Retina (tissue), 1 donor: Measurements from ENCODE around the gene RNF135.
A peak's percentile ranks its signal among the peaks of the same experiment; 100 is the strongest.
"Not testable (repeated sequence)": the region's sequence is repeated elsewhere in the genome, so short reads cannot be mapped to it uniquely, and the experiment has no call there.

Experiments
- DNase-seq: peaks from one replicate; pipeline ENCODE4 v3.0.0-alpha.2; 2016

Gene RNF135

GRCh38 chr17:31004160-31004559 lies 33.3 kb downstream of the RNF135 start:
- DNase-seq = no peak

- DNase-seq = no peak
Observed at GRCh38 chr17:31007695-31008373, 37.0 kb downstream of the RNF135 start.

GRCh38 chr17:31008374-31009041 lies 37.7 kb downstream of the RNF135 start:
- peak; percentile 87 for DNase-seq

GRCh38 chr17:31009042-31009702 lies 38.3 kb downstream of the RNF135 start:
- not testable (repeated sequence) for DNase-seq

- DNase-seq = not testable (repeated sequence)
Observed at GRCh38 chr17:31010014-31010413, 39.2 kb downstream of the RNF135 start.

- no peak for DNase-seq
Observed at GRCh38 chr17:31013844-31014243, 43.0 kb downstream of the RNF135 start.

- no peak for DNase-seq
Observed at GRCh38 chr17:31015639-31016038, 44.8 kb downstream of the RNF135 start.

- no peak for DNase-seq
Observed at GRCh38 chr17:31019004-31019403, 48.2 kb downstream of the RNF135 start.

- DNase-seq = not testable (repeated sequence)
Observed at GRCh38 chr17:31023171-31023570, 52.3 kb downstream of the RNF135 start.

- DNase-seq = no peak
Observed at GRCh38 chr17:31031841-31032240, 61.0 kb downstream of the RNF135 start.

- DNase-seq = not testable (repeated sequence)
Observed at GRCh38 chr17:31035611-31036010, 64.8 kb downstream of the RNF135 start.

- not testable (repeated sequence) for DNase-seq
Observed at GRCh38 chr17:31040837-31041236, 70.0 kb downstream of the RNF135 start.

GRCh38 chr17:31042378-31042777 lies 71.5 kb downstream of the RNF135 start:
- DNase-seq = not testable (repeated sequence)

- not testable (repeated sequence) for DNase-seq
Observed at GRCh38 chr17:31046856-31047425, 76.1 kb downstream of the RNF135 start.

GRCh38 chr17:31048142-31048541 lies 77.3 kb downstream of the RNF135 start:
- DNase-seq = no peak

- DNase-seq = no peak
Observed at GRCh38 chr17:31048780-31049179, 77.9 kb downstream of the RNF135 start.
